Measurements from ENCODE around the gene SCG5. TPM values are rescaled to one million over a fixed set of nuclear protein-coding genes. Genes with fewer than 3 reads are reported as not detected.

Gene SCG5
- total and polyA plus RNA-seq, 2 of the 13 experiments (the other 11 are each of a cell fraction or from before 2014, with no cell fraction given), result 2.3 to 3.5 TPM

DNA sequence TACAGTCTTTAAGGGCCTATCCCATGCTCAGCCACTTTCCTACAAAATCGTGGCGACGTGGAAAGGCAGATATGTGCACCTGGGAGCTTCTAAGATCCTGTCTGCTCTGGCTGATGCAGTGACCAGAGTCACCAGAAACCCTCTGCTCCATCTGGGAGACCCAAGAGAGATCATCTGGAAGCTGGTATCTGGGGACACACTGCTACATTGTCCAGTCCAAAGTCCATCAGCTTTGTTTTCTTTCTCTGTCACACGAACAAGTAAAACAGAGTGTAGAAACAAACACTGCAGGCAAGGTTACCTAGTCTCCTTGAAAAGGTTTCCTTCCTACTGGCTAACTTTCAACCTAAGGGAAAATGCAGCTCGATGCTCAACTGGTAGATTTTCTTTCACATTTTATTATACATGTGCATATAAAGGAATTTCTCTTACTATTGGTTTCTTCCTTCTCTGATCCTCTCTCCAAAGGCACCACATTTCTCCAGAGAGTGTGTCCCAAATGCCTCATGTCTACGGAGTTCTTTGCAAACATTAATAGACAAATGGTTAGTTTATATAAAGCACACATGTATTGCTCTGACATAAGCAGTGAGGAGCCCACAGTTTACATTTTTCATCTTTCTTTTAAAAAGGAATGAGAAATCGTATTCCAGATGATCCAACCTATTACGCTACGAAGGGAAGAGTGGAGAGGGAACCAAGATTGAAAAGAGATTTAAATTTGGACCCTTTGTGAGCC, 68.0 kb downstream of the SCG5 start (continued):
- TF ChIP-seq ZNF660 (CRISPR knock-in tag; IDR thresholded peaks at IDR 0.05; ENCODE audit: borderline replicate concordance, low read depth) (no peak), RNF219 (CRISPR knock-in tag; IDR thresholded peaks at IDR 0.05) (no peak), ZNF225 (CRISPR knock-in tag; IDR thresholded peaks at IDR 0.05) (no peak), ZNF12 (CRISPR knock-in tag; IDR thresholded peaks at IDR 0.05) (no peak), ZNF18 (CRISPR knock-in tag; IDR thresholded peaks at IDR 0.05; ENCODE audit: insufficient replicate concordance) (no peak), FOXK1 (CRISPR knock-in tag; IDR thresholded peaks at IDR 0.05; ENCODE audit: borderline replicate concordance, low read depth) (peak; percentile 61; the same call in 1 of the 2 replicates), FOXA1 (IDR thresholded peaks at IDR 0.05) (no peak), FOXA1 (CRISPR knock-in tag; IDR thresholded peaks at IDR 0.05) (peak; percentile 75), SP2 (CRISPR knock-in tag; IDR thresholded peaks at IDR 0.05) (no peak), ZNF512B (CRISPR knock-in tag; IDR thresholded peaks at IDR 0.05; ENCODE audit: borderline replicate concordance) (no peak), ZNF773 (CRISPR knock-in tag; IDR thresholded peaks at IDR 0.05; ENCODE audit: borderline replicate concordance) (no peak), RARA (CRISPR knock-in tag; IDR thresholded peaks at IDR 0.05) (no peak), HNRNPUL1 (IDR thresholded peaks at IDR 0.05; ENCODE audit: low read depth, low read length) (no peak), BHLHE40 (IDR thresholded peaks at IDR 0.05; ENCODE audit: low read length) (no peak), ZNF597 (CRISPR knock-in tag; IDR thresholded peaks at IDR 0.05) (no peak), ZNF557 (CRISPR knock-in tag; IDR thresholded peaks at IDR 0.05) (no peak), ZNF567 (CRISPR knock-in tag; IDR thresholded peaks at IDR 0.05; ENCODE audit: borderline replicate concordance) (no peak), ZNF512 (CRISPR knock-in tag; IDR thresholded peaks at IDR 0.05) (no peak)
- TF ChIP-seq, protein P1, sequence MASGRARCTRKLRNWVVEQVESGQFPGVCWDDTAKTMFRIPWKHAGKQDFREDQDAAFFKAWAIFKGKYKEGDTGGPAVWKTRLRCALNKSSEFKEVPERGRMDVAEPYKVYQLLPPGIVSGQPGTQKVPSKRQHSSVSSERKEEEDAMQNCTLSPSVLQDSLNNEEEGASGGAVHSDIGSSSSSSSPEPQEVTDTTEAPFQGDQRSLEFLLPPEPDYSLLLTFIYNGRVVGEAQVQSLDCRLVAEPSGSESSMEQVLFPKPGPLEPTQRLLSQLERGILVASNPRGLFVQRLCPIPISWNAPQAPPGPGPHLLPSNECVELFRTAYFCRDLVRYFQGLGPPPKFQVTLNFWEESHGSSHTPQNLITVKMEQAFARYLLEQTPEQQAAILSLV (CRISPR knock-in tag; IDR thresholded peaks at IDR 0.05; ENCODE audit: borderline replicate concordance), result no peak
